Measurements from ENCODE around the gene DYNLT2B.
"Not testable (repeated sequence)": the region's sequence is repeated elsewhere in the genome, so short reads cannot be mapped to it uniquely, and the experiment has no call there.

The DYNLT2B gene

DNA sequence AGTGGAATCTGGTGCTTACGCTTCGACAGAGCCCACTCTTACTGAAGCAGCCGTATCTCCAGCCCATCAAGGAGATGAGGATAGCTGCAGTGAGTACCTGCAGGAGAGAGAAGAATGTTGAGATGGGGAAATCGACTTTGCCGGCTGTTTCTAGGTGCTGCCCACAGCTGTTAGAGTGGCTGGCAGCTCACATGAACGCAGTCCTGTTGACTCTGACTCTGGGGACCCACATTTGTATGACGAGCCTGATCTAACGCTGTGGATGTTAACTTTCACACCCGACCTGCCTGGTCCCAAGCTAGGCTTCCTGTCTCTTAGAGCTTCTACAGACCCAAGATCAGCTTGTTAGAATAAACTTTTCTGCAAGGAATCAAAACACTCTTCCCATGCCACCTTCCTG, 8.9 kb upstream of the DYNLT2B start:
- DNase-seq (ENCODE audit: low read depth, low spot score) = no peak

DNA sequence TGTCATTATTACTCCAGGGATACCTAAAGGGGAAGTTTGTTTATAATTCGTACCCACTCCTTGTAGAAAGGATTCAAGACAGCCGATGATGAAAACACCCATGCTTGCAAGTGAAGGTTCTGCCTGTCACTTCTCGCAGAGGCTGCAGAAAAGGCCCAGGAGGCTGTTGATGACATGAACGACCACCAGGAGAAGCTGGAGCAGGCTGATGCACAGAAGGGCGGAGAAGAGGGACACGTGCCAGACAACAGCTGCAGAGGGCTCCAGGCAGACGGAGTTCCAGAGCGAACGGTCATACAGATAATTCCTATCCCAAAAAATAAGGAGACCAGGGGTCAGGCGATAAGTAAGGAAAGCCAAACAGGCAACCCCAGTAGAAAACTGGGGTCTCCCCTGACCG, 5.7 kb upstream of the DYNLT2B start:
- no peak for DNase-seq (ENCODE audit: low read depth, low spot score)

DNA sequence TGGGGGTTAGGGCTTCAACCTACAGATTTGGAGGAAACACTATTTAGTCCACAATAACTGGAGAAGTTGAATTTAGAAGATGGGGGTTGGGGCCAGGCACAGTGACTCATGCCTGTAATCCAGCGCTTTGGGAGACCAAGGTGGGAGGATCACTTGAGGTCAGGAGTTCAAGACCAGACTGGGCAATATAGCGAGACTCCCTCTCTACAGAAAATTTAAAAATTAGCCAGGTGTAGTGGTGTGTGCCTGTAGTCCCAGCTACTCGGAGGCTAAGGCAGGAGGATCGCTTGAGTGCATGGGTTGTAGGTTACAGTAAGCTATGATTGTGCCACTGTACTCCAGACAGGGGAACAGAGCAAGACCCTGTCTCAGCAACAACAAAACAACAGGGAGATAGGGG, 5.0 kb upstream of the DYNLT2B start:
- no peak for DNase-seq (ENCODE audit: low read depth, low spot score)

DNA sequence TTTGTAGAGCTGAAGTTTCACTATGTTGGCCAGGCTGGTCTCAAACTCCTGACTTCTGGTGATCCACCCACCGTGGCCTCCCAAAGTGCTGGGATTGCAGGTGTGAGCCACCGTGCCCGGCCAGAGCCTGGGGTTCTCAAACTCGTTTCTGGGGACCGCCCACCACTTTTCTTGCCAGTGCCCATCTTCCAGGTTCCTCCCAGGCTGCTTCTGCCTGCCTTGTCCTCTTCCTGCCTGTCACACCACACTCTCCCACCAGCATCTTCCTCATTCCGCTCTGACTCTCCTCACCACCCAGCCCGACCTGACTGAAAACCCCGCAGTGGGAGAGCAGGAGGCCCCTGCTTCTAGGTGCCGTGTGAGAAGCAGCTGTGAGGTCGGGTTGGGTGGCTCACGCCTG, 3.1 kb upstream of the DYNLT2B start:
- no peak for DNase-seq (ENCODE audit: low read depth, low spot score)

DNA sequence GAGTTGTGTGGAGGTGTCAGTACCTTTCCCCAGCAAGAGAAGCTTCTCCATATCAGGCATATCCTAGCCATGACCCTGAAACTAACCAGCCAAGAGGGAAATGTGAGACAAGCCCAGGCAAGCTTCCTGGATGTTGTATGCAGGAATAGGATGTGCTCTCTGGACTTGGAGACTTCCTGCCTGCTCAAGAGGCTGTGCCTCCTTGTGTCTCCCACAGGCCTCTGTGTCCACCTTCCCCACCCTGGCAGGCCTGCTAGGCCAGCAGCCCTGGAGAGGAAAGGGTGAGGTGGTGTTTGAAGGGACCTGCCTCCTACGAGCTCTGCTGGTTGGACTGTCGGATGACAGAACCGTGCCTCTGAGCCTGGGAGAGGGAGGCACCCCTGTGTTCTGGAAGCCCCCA, 2.1 kb upstream of the DYNLT2B start:
- DNase-seq (ENCODE audit: low read depth, low spot score) = no peak

DNA sequence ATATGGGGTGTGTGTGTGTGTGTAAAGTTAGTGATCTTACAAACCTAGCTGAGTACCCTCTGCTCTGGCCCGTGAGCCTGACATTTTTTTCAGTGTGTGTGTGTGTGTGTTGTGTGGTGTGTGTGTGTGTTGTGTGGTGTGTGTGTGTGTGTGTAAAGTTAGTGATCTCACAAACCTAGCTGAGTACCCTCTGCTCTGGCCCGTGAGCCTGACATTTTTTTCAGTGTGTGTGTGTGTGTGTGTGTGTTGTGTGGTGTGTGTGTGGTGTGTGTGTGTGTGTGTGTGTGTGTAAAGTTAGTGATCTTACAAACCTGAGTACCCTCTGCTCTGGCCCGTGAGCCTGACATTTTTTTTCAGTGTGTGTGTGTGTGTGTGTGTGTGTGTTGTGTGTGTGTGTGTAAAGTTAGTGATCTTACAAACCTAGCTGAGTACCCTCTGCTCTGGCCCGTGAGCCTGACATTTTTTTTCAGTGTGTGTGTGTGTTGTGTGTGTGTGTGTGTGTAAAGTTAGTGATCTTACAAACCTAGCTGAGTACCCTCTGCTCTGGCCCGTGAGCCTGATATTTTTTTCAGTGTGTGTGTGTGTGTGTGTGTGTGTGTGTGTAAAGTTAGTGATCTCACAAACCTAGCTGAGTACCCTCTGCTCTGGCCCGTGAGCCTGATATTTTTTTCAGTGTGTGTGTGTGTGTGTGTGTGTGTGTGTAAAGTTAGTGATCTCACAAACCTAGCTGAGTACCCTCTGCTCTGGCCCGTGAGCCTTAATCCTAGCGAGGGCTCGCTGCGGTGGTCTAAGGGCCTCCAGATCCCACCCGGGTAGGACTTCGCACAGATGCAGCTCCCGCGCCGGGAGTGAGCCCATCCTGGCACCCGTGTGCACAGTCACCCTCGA, 997 bp downstream of the DYNLT2B start:
- DNase-seq (ENCODE audit: low read depth, low spot score) = not testable (repeated sequence)

DNA sequence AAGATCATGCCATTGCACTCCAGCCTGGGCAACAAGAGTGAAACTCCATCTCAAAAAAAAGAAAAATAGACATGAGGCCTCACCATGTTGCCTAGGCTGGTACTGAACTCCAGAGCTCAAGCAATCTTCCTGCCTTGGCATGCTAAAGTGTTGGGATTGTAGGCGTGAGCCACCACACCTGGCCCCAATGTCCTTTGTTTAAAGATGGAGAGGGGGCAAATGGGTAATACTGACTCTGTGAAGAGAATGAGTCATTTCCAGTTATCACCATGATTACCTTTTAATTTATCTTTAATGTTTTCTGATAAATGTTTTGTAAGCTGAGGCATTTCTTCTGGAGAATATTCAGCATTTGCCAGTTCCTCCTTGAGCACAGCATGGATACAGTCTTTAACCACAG, 2.2 kb downstream of the DYNLT2B start:
- no peak for DNase-seq (ENCODE audit: low read depth, low spot score)

DNA sequence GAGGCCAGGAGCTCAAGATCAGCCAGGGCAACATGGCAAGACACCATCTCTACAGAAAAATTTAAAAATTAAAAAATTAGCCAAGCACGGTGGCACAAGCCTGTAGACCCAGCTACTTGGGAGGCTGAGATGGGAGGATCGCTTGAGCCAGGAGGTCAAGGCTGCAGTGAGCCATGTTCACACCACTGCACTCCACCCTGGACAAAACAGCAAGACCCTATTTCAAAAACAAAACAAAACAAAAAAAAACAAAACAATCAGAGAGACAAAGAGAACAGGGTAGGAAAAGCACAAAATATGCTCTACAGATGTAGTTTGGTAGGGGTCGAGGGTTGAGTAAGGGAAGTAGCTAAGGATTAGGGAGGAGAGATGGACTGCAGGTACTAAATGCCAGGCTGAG, 3.4 kb downstream of the DYNLT2B start:
- DNase-seq (ENCODE audit: low read depth, low spot score) = no peak

DNA sequence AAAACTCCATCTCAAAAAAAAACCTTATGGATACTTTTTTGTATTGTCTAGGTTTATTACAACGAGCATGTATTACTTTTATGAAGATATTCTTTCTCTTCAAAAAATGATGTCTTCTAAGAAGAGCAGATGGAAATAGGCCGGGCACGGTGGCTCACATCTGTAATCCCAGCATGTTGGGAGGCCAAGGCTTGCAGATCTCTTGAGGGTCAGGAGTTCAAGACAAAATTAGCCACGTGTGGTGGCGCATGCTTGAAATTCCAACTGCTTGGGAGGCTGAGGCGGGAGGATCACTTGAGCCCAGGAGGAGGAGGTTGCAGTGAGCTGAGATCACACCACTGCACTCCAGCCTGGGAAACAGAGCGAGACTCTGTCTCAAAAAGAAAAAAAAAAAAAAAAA, 4.0 kb downstream of the DYNLT2B start:
- DNase-seq (ENCODE audit: low read depth, low spot score) = not testable (repeated sequence)

DNA sequence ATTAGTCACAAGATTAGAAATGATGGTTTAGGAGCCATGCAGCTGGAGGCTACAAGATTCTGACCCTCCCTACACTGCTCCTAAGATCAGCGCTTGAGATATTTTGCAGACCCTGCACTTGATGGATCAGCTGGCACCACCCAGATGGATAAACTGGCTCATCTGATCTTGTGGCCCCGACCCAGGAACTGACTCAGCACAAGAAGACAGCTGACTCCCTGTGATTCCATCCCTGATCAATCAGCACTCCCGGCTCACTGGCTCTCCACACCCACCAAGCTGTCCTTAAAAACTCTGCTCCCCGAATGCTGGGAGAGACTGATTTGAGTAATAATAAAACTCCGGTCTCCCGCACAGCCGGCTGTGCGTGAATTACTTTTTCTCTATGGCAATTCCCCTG, 15.1 kb downstream of the DYNLT2B start:
- DNase-seq (ENCODE audit: low read depth, low spot score) = not testable (repeated sequence)

DNA sequence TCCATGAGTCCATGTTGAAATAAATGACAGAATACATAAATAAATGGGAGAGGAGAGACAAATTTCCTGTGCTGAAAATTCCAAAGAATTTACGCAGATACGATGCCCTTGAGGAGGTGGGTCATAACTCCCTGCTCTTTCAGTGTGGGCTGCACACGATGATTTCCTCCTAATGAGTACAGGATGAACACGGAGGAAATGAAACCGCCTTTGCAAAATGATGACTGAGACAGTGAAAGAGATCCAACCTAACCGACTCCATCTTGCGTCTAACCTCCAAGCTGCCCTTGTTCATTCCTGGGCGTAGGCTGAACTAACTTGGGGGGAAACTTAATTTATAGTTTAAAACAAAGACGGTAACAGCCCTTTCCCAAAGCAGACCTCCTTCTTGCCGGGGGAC, 15.5 kb downstream of the DYNLT2B start:
- not testable (repeated sequence) for DNase-seq (ENCODE audit: low read depth, low spot score)

DNA sequence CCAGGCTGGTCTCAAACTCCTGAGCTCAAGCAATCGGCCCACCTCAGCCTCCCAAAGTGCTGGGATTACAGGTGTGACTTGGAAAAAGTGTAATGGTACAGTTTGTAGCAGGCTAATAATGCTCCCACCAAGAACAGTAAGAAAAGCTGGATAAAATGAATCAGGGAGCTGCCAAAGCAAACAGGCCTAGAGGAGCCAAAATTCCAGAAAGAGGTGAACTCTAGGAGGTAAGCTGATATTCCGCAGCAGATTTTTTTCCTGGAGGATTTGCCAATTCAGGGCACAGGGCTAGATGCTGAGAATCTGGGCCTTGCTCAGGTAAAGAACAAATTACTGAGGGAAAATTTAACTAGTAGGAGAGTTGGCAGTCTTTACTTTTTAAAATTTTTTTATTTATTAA, 19.5 kb downstream of the DYNLT2B start:
- no peak for DNase-seq (ENCODE audit: low read depth, low spot score)

DNA sequence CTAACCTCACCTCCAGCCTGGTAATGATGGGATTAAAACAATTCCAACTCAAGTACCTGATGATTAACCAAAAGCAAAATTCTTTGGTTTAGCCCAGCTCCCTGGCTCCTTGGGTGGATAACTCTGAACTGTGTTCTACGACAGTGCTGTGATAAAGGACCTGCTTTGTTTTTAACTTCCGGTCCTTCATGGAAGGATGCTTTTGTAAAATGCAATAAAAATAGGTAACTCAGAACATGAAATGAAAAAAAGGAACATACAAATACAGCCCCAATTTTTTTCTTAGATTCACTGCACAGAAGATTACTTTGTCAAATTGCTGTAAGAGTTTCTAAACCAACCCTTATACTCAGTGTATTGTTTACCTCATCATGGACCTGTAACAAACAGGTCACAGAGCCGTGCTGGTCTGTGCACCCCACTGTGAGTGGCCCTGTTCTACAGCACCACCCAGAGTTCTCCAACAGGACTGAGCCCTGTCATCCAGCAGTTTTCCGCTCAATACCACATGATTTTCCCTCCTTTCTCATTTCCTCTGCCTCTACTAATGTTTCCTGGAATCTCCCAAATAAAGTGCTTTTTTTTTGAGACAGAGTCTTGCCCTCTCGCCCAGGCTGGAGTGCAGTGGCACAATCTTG, 25.6 kb downstream of the DYNLT2B start:
- DNase-seq (ENCODE audit: low read depth, low spot score) = no peak

DNA sequence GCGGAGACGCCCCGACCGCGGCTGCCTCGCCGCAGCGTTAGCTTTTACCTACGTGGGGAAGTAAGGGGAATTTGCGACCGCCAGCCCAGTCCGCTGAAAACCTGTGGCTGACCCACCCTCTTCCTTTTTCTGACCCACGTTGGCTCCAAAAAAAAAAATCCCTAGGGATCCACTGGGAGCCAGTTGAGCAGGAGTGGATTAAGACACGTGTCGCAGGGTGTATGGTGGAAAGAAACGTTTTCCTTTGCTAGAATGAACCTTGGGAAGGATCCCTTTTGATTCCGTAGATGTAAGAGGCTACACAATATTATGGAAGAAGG, 29.9 kb downstream of the DYNLT2B start:
- no peak for DNase-seq (ENCODE audit: low read depth, low spot score)

DNA sequence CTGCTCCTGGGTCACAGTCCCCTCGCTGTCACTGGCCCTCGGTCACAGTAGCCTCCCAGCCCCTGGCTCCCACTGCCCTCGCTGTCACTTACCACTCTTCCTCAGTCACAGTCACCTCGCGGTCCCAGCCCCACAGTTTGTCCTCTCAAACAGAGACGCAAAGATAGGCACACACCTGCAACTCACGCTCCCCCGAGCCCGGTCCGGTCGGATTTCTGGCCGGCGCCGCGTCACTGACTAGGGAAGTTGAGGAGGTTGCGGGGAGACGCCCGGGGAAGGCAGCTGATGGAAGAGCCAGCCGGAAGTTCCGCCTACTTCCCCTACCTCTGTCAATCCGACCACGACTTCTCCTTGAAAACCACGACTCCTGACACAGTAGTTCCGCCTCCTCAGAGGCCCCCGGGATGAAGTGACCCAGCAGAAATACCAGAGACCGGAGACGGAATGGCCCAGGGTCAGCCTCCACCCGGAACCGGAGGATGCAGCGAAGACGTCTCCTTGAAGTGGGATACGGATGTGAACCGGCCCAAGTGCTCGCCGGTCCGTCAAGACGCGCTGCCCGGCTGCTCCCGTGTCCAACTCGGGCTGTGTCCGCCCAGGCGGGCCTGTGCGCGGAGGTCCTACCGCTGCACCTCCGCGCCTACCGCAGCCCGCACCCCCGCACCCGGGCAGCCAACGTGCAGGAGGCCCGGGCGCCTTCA, 30.4 kb downstream of the DYNLT2B start, which contains the start of gene PCYT1A:
Gene PCYT1A (minus strand): TSS at position 287 of the 701 bp plus-strand sequence. CDS start 17,195 bp downstream, outside the sequence.
- peak; percentile 95 for DNase-seq (ENCODE audit: low read depth, low spot score)

DNA sequence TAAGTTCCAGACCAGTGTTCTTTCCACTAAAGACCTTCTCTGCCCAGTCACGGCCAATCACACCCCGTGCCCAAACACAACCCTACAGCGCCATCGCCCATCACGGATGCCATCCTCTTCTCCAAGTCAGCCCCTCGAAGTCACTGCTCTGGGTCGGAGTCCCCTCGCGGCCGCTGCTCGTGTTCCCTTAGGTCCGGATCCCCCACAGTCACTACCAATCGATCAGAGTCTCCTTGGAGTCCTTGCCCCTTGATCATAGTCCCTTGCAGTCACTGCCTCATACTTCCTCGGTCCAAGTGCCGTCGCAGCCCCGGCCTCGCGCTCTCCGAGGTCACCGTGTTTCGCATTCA, 31.0 kb downstream of the DYNLT2B start:
- DNase-seq (ENCODE audit: low read depth, low spot score) = no peak

DNA sequence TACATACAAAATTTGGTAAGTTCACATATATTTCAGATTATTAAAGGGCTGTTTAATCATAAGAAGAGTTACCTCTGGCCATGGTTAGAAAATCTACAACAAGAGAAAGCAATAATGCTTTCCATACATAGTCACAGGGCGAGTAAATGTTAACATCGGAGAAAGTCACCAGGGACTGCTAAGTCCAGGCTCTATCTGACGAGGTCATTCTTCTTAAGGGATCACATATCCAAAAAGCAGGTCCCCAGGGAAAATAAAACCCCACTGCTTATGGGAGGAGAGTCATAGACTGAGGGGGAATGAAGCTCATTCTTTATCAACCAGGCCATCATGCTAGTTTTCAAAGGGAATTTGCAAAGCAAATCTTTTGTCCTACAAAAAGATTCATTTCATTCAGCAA, 33.6 kb downstream of the DYNLT2B start:
- DNase-seq (ENCODE audit: low read depth, low spot score) = no peak

DNA sequence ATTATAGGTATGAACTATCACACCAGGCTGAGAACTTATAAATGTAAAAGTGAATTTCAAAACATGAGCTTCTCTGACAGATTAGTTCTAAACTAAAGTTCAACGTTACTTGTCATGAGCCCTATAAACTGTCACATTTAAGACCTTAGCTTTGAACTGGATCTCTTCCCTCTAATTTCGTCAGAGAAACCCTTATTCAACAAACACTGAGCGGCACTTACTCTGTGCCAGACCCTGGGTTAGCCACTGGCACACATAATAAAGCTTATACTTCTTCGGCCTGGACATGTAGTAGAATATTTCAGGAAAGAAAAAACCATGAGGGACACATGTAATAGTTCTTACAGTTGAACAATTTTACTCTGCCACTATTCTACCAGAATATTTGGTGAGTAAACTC, 36.1 kb downstream of the DYNLT2B start:
- DNase-seq (ENCODE audit: low read depth, low spot score) = no peak

DNA sequence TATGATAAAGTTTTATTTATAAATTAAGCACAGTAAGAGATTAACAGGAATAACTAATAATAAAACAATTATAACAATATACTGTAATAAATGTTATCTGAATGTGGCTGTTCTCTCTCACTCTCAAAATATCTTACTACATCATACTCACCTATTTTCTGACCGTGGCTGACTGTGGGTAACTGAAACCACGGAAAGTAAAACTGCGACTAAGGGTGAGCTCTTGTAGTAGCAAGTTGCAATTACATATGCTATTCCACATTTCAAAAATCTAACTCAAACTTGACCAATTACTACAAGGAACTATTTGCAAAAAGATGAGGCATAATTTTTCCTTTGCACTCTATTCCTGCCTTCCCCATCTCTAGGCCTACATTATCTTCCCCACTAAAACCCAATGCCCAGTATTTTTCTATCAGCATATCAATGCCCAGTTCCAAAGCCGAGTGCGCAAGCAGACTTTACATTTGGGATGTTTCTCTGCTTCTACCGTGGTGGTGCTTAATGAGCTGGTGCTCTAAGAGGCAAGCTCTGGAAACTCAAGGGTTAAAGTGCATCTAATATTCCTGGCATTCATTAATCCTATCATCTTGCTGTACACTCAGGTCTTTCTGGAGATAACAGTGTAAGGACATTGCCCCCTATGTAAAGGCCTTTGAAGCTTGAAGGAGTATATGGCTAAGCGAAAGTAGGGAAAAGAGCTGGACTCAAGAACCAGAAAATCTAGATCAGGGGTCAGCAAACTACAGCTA, 37.2 kb downstream of the DYNLT2B start:
- no peak for DNase-seq (ENCODE audit: low read depth, low spot score)

DNA sequence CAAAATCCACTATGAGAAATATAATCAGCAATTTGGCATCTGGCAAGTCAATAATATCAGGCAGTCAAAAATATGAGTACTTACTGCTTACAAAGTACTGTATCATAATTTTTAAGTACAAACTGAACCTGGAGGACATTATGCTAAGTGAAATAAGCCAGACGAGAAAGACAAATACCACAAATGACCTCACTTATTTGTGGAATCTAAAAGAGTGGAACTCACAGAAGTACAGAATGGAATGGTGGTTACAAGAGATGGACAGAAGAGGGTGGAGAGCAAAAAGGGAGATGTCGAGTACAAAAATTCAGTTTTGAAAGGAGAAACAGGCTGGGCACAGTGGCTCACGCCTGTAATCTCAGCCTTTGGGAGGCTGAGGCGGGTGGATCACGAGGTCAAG, 42.9 kb downstream of the DYNLT2B start:
- no peak for DNase-seq (ENCODE audit: low read depth, low spot score)

DNA sequence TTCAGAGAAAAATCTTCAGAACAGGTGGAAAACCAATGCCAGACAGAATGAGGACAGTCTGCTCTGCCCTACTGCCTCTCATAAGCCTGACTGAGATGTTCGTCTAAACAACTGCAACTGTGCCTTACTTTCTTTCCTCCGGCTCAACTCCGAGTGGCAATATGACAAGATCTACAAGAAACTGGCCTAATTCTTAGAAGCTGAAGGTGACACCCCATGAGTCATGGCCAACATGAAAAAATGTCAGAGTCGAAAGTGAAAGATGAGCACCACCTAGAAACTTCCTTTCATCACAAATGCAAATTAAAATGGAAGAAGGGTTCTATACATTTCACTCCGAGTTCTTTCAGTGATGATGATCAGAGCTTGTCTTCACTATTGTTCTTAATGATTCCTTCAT, 43.5 kb downstream of the DYNLT2B start:
- DNase-seq (ENCODE audit: low read depth, low spot score) = no peak

DNA sequence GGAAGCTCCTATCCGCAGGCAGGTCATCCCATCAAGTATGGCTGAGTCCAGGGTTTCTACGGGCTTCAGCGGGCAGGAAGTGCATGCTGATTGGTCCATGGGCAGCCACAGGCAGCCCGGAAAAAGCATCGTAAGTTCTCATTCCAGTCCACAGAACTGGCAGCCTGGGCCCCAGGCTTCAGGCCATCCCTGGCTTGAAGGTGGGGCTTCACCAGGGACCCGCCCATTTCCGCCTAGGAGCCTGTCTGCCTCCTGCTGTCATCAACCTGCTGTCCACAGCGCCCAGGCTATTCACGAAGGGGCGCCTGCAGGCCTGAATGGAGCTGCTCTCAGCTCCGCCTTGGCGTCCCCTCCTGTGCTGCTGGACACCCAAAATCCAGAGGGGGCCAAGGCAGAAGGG, 44.4 kb downstream of the DYNLT2B start:
- no peak for DNase-seq (ENCODE audit: low read depth, low spot score)

Measured in iPS DF 19.7 (cell line).